ENCODE results near the gene TM4SF1.

The TM4SF1 gene

GRCh38 chr3:149377408-149378364 is at the start of gene TM4SF1:
TSS of gene TM4SF1 (minus strand) at chr3:149377649. CDS start at chr3:149377547, 102 bp downstream.
- no peaks in the 10 kb centered on the region for H3K9me3 ChIP-seq (ENCODE audit: control insufficient read depth, low read length)
- no peak within 1 kb of the TSS for H2AFZ ChIP-seq
- peak within 1 kb of the TSS; percentile 46 for H3K27ac ChIP-seq
- peak within 1 kb of the TSS; percentile 1 for H3K4me3 ChIP-seq (ENCODE audit: low read depth, low read length)
- H3K36me3 ChIP-seq (ENCODE audit: control insufficient read depth, insufficient read depth, low read length), result no peaks in the 10 kb centered on the region
- TF ChIP-seq CTCF (IDR thresholded peaks at IDR 0.05), result no peak
- H3K79me2 ChIP-seq, result no peaks in the 10 kb centered on the region
- no peak within 1 kb of the TSS for H3K4me2 ChIP-seq (ENCODE audit: low read length)
- no peak within 1 kb of the TSS for H3K9ac ChIP-seq
- no peaks in the 10 kb centered on the region for H3K27me3 ChIP-seq (ENCODE audit: control insufficient read depth, insufficient read depth, low read length)
- no peaks in the 10 kb centered on the region for H3K4me1 ChIP-seq

- Histone ChIP-seq H3K27me3 (ENCODE audit: control insufficient read depth, insufficient read depth, low read length) (no peaks in the 10 kb centered on the region), H3K4me1 (no peaks in the 10 kb centered on the region), H3K36me3 (ENCODE audit: control insufficient read depth, insufficient read depth, low read length) (no peaks in the 10 kb centered on the region), H3K9ac (no peak overlapping the region), H2AFZ (no peak overlapping the region), H3K4me3 (ENCODE audit: low read depth, low read length) (no peak overlapping the region), H3K4me2 (ENCODE audit: low read length) (no peak overlapping the region), H3K9me3 (ENCODE audit: control insufficient read depth, low read length) (no peaks in the 10 kb centered on the region), H3K79me2 (no peaks in the 10 kb centered on the region), H3K27ac (no peak overlapping the region)
- TF ChIP-seq CTCF (IDR thresholded peaks at IDR 0.05), result no peak
Measured at GRCh38 chr3:149426325-149426724, 48.9 kb upstream of the TM4SF1 start.

GRCh38 chr3:149424918-149425317 is 47.5 kb upstream of the TM4SF1 start:
- Histone ChIP-seq H3K9ac (no peak overlapping the region), H3K9me3 (ENCODE audit: control insufficient read depth, low read length) (no peaks in the 10 kb centered on the region), H3K27me3 (ENCODE audit: control insufficient read depth, insufficient read depth, low read length) (no peaks in the 10 kb centered on the region), H3K4me1 (no peaks in the 10 kb centered on the region), H3K36me3 (ENCODE audit: control insufficient read depth, insufficient read depth, low read length) (no peaks in the 10 kb centered on the region), H2AFZ (no peak overlapping the region), H3K4me2 (ENCODE audit: low read length) (no peak overlapping the region), H3K79me2 (no peaks in the 10 kb centered on the region), H3K4me3 (ENCODE audit: low read depth, low read length) (no peak overlapping the region), H3K27ac (no peak overlapping the region)
- no peak for TF ChIP-seq CTCF (IDR thresholded peaks at IDR 0.05)

- Histone ChIP-seq H3K4me2 (ENCODE audit: low read length) (no peak overlapping the region), H3K36me3 (ENCODE audit: control insufficient read depth, insufficient read depth, low read length) (no peaks in the 10 kb centered on the region), H3K4me3 (ENCODE audit: low read depth, low read length) (no peak overlapping the region), H3K27me3 (ENCODE audit: control insufficient read depth, insufficient read depth, low read length) (no peaks in the 10 kb centered on the region), H3K9me3 (ENCODE audit: control insufficient read depth, low read length) (no peaks in the 10 kb centered on the region), H2AFZ (no peak overlapping the region), H3K79me2 (no peaks in the 10 kb centered on the region), H3K27ac (no peak overlapping the region), H3K9ac (no peak overlapping the region), H3K4me1 (no peaks in the 10 kb centered on the region)
- no peak for TF ChIP-seq CTCF (IDR thresholded peaks at IDR 0.05)
Measured at GRCh38 chr3:149421764-149422163, 44.3 kb upstream of the TM4SF1 start.
